GM23338 (cell line): ENCODE results near the gene ATP6V1G3. TPM values are rescaled to one million over a fixed set of nuclear protein-coding genes. Genes with fewer than 3 reads are reported as not detected.

Experiments used
- ATAC-seq: fragments of 200-7000 bp; cut with Tn5 transposase; 3 replicates; pipeline ENCODE4 v1.9.1; 2020
- DNase-seq: peaks from one replicate; pipeline ENCODE4 v3.0.0-alpha.2; 2015; ENCODE audit warnings: low spot score
- H2AFZ ChIP-seq: fragments of 200-600 bp; sonication (generic); 2 replicates; pipeline ENCODE4 v1.8.0; 2016; ENCODE audit warnings: antibody characterized with exemption, mild to moderate bottlenecking, moderate library complexity
- H3F3A ChIP-seq: fragments of 200-600 bp; sonication (generic); replicated peaks from 2 replicates; pipeline ENCODE4 v1.8.0; 2017; ENCODE audit warnings: antibody characterized with exemption, mixed run types, low read depth
- H3K27ac ChIP-seq: fragments of 200-600 bp; sonication (generic); 2 replicates; pipeline ENCODE4 v1.6.1; 2016; ENCODE audit warnings: low read depth
- H3K27me3 ChIP-seq: fragments of 200-600 bp; sonication (generic); 2 replicates; pipeline ENCODE4 v1.8.0; 2016; ENCODE audit warnings: mild to moderate bottlenecking, mixed run types, moderate library complexity; ENCODE audit not compliant: insufficient read depth
- H3K36me3 ChIP-seq: fragments of 200-600 bp; sonication (generic); 2 replicates; pipeline ENCODE4 v1.8.0; 2016; ENCODE audit warnings: mild to moderate bottlenecking; ENCODE audit not compliant: insufficient read depth
- H3K4me1 ChIP-seq: fragments of 200-600 bp; sonication (generic); 2 replicates; pipeline ENCODE4 v1.8.0; 2016; ENCODE audit warnings: mild to moderate bottlenecking, moderate library complexity; ENCODE audit not compliant: insufficient read depth
- H3K4me2 ChIP-seq: fragments of 200-600 bp; sonication (generic); 2 replicates; pipeline ENCODE4 v1.7.1; 2017; ENCODE audit warnings: mixed run types
- H3K4me3 ChIP-seq: fragments of 200-600 bp; sonication (generic); 2 replicates; pipeline ENCODE4 v1.6.1; 2016; ENCODE audit warnings: mixed run types
- H3K79me2 ChIP-seq: fragments of 200-600 bp; sonication (generic); replicated peaks from 2 replicates; pipeline ENCODE4 v1.8.0; 2017; ENCODE audit warnings: mild to moderate bottlenecking; ENCODE audit not compliant: insufficient read depth
- H3K9me2 ChIP-seq: fragments of 200-600 bp; sonication (generic); 2 replicates; pipeline ENCODE4 v1.8.0; 2017; ENCODE audit not compliant: insufficient read depth
- H4K20me1 ChIP-seq: fragments of 200-600 bp; sonication (generic); replicated peaks from 2 replicates; pipeline ENCODE4 v1.8.0; 2017; ENCODE audit warnings: mild to moderate bottlenecking; ENCODE audit not compliant: insufficient read depth
- H3K27ac Mint-ChIP-seq: 2 replicates; pipeline ENCODE4 v1.8.0; 2020; ENCODE audit warnings: inconsistent platforms, mild to moderate bottlenecking, moderate library complexity, mixed read lengths
- H3K27me3 Mint-ChIP-seq: 3 replicates; pipeline ENCODE4 v1.8.0; 2022; ENCODE audit warnings: low read depth, mild to moderate bottlenecking, moderate library complexity, mixed read lengths, inconsistent platforms; ENCODE audit not compliant: insufficient read depth, poor library complexity
- H3K36me3 Mint-ChIP-seq: 3 replicates; pipeline ENCODE4 v1.8.0; 2021; ENCODE audit warnings: low read depth, mild to moderate bottlenecking, inconsistent platforms, moderate library complexity, mixed read lengths
- H3K4me1 Mint-ChIP-seq: 3 replicates; pipeline ENCODE4 v1.8.0; 2020; ENCODE audit warnings: mild to moderate bottlenecking, inconsistent platforms, mixed read lengths
- H3K4me3 Mint-ChIP-seq: 3 replicates; pipeline ENCODE4 v1.8.0; 2021; ENCODE audit warnings: moderate library complexity, mild to moderate bottlenecking, inconsistent platforms, mixed read lengths
- H3K9me3 Mint-ChIP-seq: 3 replicates; pipeline ENCODE4 v1.8.0; 2020; ENCODE audit warnings: moderate library complexity, mild to moderate bottlenecking, inconsistent platforms, mixed read lengths
- CREB1 ChIP-seq: fragments of 250-450 bp; sonication (Bioruptor Pico); IDR thresholded peaks from 2 replicates; pipeline ENCODE4 v1.5.0; 2020; ENCODE audit warnings: low read depth, mild to moderate bottlenecking, moderate library complexity
- EZH2 ChIP-seq: fragments of 200-600 bp; sonication (generic); IDR thresholded peaks from one replicate; pipeline ENCODE4 v1.8.0; 2017; ENCODE audit warnings: antibody characterized with exemption, mild to moderate bottlenecking, low read depth; ENCODE audit not compliant: unreplicated experiment
- EZH2phosphoT487 ChIP-seq: fragments of 200-600 bp; sonication (generic); IDR thresholded peaks from one replicate; pipeline ENCODE4 v1.8.1; 2018; ENCODE audit warnings: antibody characterized with exemption; ENCODE audit not compliant: unreplicated experiment
- JUNB ChIP-seq: IDR thresholded peaks from one replicate; pipeline ENCODE4 v1.6.1; 2016; ENCODE audit warnings: antibody characterized with exemption; ENCODE audit not compliant: unreplicated experiment
- NANOG ChIP-seq: IDR thresholded peaks from 2 replicates; pipeline ENCODE4 v1.6.1; 2016; ENCODE audit warnings: antibody characterized with exemption, borderline replicate concordance
- POLR2AphosphoS5 ChIP-seq: IDR thresholded peaks from 2 replicates; pipeline ENCODE4 v1.6.1; 2016; ENCODE audit warnings: antibody characterized with exemption, low read depth
- STAT1 ChIP-seq: IDR thresholded peaks from one replicate; pipeline ENCODE4 v1.6.1; 2016; ENCODE audit warnings: antibody characterized with exemption; ENCODE audit not compliant: unreplicated experiment
- ZNF114 ChIP-seq: fragments of 250-450 bp; sonication (Bioruptor Pico); IDR thresholded peaks from 2 replicates; pipeline ENCODE4 v1.5.0; 2020; ENCODE audit warnings: mild to moderate bottlenecking, moderate library complexity
- ZNF331 ChIP-seq: fragments of 250-450 bp; sonication (Bioruptor Pico); IDR thresholded peaks from 2 replicates; pipeline ENCODE4 v1.5.0; 2020; ENCODE audit warnings: low read depth, mild to moderate bottlenecking, moderate library complexity
- long read RNA-seq: library from polyadenylated mRNA; unstranded; transcript quantifications from one replicate; pipeline ENCODE4 v2.0.0, GENCODE V29; 2020; ENCODE audit not compliant: unreplicated experiment
- polyA plus RNA-seq: library from polyadenylated mRNA; unstranded; fragments of >200 nt; fragmentation: Nextera tagmentation; extraction: Ambion mirVana; gene quantifications from 2 replicates; pipeline ENCODE4 v1.2.1, GENCODE V29; 2016
- total RNA-seq: library from RNA; depleted of rRNA; stranded (reverse); fragments of >200 nt; shearing (Covaris generic); gene quantifications from 2 replicates; pipeline ENCODE4 v1.2.3, GENCODE V29; 2014; rRNA removed
- TF ChIP-seq, protein P1 (sequence below): IDR thresholded peaks from one replicate; pipeline ENCODE4 v1.6.1; 2018; ENCODE audit warnings: antibody characterized with exemption; ENCODE audit not compliant: unreplicated experiment
- TF ChIP-seq, protein P2 (sequence below): IDR thresholded peaks from 2 replicates; pipeline ENCODE4 v1.6.1; 2016; ENCODE audit warnings: antibody characterized with exemption
- TF ChIP-seq, protein P3 (sequence below), 2 experiments: fragments of 200-600 bp in 1 of 2; sonication (generic) in 1 of 2; conservative IDR thresholded peaks; 2 replicates each; pipeline versions ENCODE4 v1.5.1 to v1.6.1; 2016 to 2017; ENCODE audit warnings: antibody characterized with exemption in 2 of 2, low read depth in 2 of 2, mild to moderate bottlenecking in 2 of 2, moderate library complexity in 1 of 2

The ATP6V1G3 gene, protein sequence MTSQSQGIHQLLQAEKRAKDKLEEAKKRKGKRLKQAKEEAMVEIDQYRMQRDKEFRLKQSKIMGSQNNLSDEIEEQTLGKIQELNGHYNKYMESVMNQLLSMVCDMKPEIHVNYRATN
- not detected in 2 replicates for total RNA-seq
- polyA plus RNA-seq, result not detected in 2 replicates
- long read RNA-seq, result 0 reads

DNA sequence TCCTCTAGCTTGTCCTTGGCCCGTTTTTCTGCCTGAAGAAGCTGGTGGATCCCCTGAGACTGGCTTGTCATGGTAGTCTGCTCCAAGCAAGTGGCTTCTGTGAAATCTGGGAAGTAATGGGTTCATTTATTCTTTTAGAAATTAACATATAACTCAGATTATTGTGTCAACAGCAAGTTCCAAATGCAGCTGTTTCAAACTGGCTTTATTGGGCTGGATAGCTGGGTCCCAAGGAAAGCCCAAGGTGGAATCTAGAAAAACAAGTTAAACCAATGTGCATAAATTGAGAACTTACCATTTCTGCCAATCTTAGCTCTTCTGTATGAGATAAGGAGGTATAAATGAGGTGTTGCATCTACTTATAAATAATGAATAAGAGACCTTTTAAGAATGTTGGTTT is at the start of gene ATP6V1G3:
TSS of gene ATP6V1G3 (minus strand) at position 101 of the 400 bp plus-strand sequence. CDS start at position 71, 30 bp downstream.
- H3K27me3 Mint-ChIP-seq, result no peaks in the 10 kb centered on the region
- DNase-seq, result no peak
- H3K4me1 Mint-ChIP-seq, result peaks cover 9% of the 10 kb centered on the region; the same call in 2 of the 3 replicates
- H4K20me1 ChIP-seq, result no peaks in the 10 kb centered on the region
- H3K36me3 Mint-ChIP-seq, result no peaks in the 10 kb centered on the region
- H3K27ac ChIP-seq, result no peak within 1 kb of the TSS
- H3K79me2 ChIP-seq, result no peaks in the 10 kb centered on the region
- H3K9me3 Mint-ChIP-seq, result no peaks in the 10 kb centered on the region
- no peaks in the 10 kb centered on the region for H3F3A ChIP-seq
- no peaks in the 10 kb centered on the region for H3K4me1 ChIP-seq
- no peaks in the 10 kb centered on the region for H3K27me3 ChIP-seq
- H3K4me3 Mint-ChIP-seq, result no peak within 1 kb of the TSS
- H3K4me2 ChIP-seq, result no peak within 1 kb of the TSS
- H2AFZ ChIP-seq, result peak within 1 kb of the TSS; percentile 34; the same call in 1 of the 2 replicates
- no peak within 1 kb of the TSS for H3K4me3 ChIP-seq
- no peak within 1 kb of the TSS for H3K27ac Mint-ChIP-seq
- no peaks in the 10 kb centered on the region for H3K36me3 ChIP-seq
- TF ChIP-seq EZH2, result no peak
- no peak for TF ChIP-seq CREB1 (CRISPR knock-in tag)
- TF ChIP-seq, protein P1, sequence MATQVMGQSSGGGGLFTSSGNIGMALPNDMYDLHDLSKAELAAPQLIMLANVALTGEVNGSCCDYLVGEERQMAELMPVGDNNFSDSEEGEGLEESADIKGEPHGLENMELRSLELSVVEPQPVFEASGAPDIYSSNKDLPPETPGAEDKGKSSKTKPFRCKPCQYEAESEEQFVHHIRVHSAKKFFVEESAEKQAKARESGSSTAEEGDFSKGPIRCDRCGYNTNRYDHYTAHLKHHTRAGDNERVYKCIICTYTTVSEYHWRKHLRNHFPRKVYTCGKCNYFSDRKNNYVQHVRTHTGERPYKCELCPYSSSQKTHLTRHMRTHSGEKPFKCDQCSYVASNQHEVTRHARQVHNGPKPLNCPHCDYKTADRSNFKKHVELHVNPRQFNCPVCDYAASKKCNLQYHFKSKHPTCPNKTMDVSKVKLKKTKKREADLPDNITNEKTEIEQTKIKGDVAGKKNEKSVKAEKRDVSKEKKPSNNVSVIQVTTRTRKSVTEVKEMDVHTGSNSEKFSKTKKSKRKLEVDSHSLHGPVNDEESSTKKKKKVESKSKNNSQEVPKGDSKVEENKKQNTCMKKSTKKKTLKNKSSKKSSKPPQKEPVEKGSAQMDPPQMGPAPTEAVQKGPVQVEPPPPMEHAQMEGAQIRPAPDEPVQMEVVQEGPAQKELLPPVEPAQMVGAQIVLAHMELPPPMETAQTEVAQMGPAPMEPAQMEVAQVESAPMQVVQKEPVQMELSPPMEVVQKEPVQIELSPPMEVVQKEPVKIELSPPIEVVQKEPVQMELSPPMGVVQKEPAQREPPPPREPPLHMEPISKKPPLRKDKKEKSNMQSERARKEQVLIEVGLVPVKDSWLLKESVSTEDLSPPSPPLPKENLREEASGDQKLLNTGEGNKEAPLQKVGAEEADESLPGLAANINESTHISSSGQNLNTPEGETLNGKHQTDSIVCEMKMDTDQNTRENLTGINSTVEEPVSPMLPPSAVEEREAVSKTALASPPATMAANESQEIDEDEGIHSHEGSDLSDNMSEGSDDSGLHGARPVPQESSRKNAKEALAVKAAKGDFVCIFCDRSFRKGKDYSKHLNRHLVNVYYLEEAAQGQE, result no peak
- TF ChIP-seq POLR2AphosphoS5, result no peak
- TF ChIP-seq ZNF331 (CRISPR knock-in tag), result no peak
- H3K9me2 ChIP-seq, result no peaks in the 10 kb centered on the region
- no peak for ATAC-seq

DNA sequence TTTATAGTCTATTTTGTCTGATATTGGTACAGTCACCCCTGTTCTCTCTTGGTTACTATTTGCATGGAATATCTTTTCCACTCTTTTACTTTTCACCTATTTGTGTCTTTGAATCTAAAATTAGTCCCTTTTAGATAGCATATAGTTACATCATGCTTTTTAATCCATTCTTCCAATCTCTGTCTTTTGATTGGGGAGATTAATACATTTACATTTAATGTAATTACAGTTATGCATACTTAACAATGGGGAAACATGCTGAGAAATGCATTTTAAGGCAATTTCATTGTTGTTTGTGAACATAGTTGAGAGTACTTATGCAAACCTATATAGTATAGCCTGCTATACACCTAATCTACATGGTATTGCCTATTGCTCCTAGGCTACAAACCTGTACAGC is 48.4 kb upstream of the ATP6V1G3 start:
- DNase-seq (no peak), ATAC-seq (no peak)
- H3K27ac ChIP-seq, result no peak overlapping the region
- H4K20me1 ChIP-seq, result no peaks in the 10 kb centered on the region
- Mint-ChIP-seq H3K4me3 (no peak overlapping the region), H3K9me3 (peaks cover 9% of the 10 kb centered on the region; the same call in 2 of the 3 replicates), H3K27ac (no peak overlapping the region), H3K27me3 (no peaks in the 10 kb centered on the region), H3K36me3 (peaks cover 5% of the 10 kb centered on the region), H3K4me1 (no peaks in the 10 kb centered on the region)
- H3F3A ChIP-seq, result no peaks in the 10 kb centered on the region
- no peaks in the 10 kb centered on the region for H3K27me3 ChIP-seq
- no peaks in the 10 kb centered on the region for H3K79me2 ChIP-seq
- H3K9me2 ChIP-seq, result no peaks in the 10 kb centered on the region
- H3K4me3 ChIP-seq, result no peak overlapping the region
- no peak overlapping the region for H2AFZ ChIP-seq
- no peak overlapping the region for H3K4me2 ChIP-seq
- H3K36me3 ChIP-seq, result no peaks in the 10 kb centered on the region
- H3K4me1 ChIP-seq, result no peaks in the 10 kb centered on the region
- no peak for TF ChIP-seq JUNB
- TF ChIP-seq ZNF114 (CRISPR knock-in tag), result no peak
- TF ChIP-seq, protein P2, sequence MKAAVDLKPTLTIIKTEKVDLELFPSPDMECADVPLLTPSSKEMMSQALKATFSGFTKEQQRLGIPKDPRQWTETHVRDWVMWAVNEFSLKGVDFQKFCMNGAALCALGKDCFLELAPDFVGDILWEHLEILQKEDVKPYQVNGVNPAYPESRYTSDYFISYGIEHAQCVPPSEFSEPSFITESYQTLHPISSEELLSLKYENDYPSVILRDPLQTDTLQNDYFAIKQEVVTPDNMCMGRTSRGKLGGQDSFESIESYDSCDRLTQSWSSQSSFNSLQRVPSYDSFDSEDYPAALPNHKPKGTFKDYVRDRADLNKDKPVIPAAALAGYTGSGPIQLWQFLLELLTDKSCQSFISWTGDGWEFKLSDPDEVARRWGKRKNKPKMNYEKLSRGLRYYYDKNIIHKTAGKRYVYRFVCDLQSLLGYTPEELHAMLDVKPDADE, result no peak
- no peak for TF ChIP-seq STAT1
- TF ChIP-seq, protein P1, result no peak
- TF ChIP-seq NANOG, result no peak
- TF ChIP-seq, protein P3, sequence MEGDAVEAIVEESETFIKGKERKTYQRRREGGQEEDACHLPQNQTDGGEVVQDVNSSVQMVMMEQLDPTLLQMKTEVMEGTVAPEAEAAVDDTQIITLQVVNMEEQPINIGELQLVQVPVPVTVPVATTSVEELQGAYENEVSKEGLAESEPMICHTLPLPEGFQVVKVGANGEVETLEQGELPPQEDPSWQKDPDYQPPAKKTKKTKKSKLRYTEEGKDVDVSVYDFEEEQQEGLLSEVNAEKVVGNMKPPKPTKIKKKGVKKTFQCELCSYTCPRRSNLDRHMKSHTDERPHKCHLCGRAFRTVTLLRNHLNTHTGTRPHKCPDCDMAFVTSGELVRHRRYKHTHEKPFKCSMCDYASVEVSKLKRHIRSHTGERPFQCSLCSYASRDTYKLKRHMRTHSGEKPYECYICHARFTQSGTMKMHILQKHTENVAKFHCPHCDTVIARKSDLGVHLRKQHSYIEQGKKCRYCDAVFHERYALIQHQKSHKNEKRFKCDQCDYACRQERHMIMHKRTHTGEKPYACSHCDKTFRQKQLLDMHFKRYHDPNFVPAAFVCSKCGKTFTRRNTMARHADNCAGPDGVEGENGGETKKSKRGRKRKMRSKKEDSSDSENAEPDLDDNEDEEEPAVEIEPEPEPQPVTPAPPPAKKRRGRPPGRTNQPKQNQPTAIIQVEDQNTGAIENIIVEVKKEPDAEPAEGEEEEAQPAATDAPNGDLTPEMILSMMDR (conservative IDR thresholded peaks at IDR 0.05; ENCODE audit: low read depth in 2 of 2), result no peak
- TF ChIP-seq ZNF331 (CRISPR knock-in tag), result no peak
- TF ChIP-seq EZH2phosphoT487, result no peak
- TF ChIP-seq EZH2, result no peak
